Activated naive CD4-positive, alpha-beta T cell treated with Interleukin-2 at 50 U/mL for 16 hours (primary cell): ENCODE data around the gene CCDC57.
A peak's percentile ranks its signal among the peaks of the same experiment; 100 is the strongest.

Experiments
- DNase-seq: peaks from one replicate; pipeline ENCODE4 v3.0.0-alpha.2; 2020

CCDC57 gene

DNA sequence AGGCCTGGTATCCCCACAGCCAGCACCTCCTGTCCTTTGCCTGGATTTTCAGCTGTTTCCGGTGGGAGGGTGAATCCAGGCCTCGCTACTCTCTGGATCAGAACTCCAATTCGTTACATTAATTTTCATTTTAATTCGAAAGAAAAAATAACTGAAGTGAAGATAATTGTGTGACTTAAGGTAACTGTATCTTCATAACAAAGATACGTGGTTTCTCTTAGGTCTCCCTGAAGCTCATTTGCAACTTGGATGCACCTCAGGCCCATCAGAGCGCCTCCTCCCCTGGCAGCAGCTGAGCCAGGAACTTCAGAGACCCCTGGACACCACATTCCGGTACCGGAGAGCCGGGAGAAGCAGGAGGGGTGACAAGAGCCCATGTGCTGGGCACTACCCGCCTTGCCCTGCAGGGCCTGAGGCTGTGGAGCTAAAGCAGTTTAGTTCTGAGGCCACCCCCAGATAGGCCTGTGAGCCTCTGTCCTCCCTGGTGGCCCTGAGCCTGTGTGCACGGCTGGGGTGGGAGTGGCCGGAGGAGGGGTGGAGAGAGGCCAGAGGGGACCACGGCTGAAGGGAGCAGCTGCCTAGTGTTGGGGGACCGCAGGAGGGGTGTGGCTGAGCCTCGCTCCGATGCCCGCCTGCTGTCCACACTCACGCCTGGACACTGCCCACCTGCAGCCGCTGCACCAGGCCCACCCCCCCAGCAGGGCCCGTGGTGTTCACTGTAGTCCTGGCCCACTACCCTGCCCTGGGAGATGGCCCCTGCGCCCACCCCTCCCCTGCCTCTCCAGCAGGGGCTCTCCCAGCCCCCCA lies 135.7 kb downstream of the CCDC57 start:
- DNase-seq: no peak

- no peak for DNase-seq
Measured at GRCh38 chr17:82076018-82076784, 136.4 kb downstream of the CCDC57 start.

GRCh38 chr17:82073446-82073845 lies 139.2 kb downstream of the CCDC57 start:
- no peak for DNase-seq

DNA sequence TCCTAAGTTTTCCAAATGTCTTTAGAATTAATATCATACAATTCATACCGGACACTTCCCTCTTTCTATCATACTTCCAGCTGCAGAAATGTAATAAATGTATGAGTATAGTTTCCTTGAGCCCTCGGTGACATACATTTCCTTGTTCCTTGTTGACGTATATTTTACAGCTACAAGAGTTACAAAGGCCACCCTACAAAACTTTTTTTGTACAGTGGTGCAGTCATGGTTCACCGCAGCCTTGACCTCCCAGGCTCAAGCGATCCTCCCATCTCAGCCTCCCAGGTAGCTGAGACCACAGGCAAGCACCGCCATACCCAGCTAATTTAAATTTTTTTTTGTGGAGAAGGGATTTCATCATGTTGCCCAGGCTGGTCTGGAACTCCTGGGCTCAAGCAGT lies 139.8 kb downstream of the CCDC57 start:
- no peak for DNase-seq

GRCh38 chr17:82070611-82071010 lies 142.0 kb downstream of the CCDC57 start:
- no peak for DNase-seq

DNA sequence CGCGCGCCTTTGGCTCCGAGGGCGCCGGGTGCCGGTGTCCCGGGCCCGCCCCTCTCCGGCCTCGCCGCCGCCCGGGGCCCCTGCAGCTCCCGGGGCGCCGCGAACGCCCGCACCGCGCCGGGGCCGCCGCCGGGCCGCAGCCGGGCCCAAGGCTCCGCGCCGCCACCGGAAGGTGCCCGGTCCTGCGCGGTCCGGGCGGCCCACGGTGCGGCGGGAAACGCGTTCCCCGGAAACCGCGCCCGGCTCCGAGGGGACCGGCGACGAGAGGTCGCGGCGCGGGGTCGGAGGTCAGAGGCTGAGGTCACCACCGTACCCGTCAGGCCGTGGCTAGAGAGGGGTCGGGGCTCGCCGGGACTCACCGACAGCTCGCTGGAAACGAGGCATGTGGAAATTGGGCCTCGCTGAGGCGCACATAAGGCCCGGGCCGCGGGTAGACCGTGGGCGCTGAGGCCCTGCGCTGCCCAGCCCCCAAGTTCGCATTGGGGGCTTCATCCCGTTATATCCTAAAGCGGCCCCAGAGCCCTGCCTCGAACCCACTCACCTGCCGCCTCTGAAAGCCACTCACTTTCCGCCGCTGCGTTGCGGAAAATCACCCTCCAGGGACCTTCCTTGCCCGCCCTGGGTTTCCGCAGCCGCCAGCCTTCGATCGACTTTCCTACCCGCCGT lies 146.9 kb downstream of the CCDC57 start, which contains the start of gene DUS1L:
Gene DUS1L (minus strand): TSS at position 167 of the 666 bp plus-strand sequence. CDS start 745 bp downstream, outside the sequence.
- peak; percentile 72 for DNase-seq

DNA sequence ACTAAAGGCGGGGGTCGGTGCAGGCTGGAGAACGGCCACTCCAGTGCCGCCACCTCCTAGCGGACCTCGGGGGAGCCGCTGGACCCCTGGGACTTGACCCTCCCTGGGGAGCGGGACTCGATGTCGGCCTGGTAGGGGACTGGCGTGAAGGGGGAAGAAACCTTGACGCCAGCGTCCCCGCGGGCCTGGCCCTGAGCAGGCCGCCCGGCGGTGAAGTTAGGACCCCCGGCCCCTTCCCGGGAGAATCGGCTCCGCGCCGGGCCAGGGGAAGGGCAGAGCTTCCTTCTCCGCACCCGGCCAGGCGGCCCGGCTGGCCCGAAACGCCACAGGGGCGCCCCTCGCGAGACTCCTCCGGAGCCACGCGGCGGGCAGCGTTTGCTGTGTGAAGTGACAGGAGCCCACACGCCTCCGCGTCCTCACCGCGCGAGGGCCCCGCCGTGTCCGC lies 147.4 kb downstream of the CCDC57 start:
- peak; percentile 51 for DNase-seq

DNA sequence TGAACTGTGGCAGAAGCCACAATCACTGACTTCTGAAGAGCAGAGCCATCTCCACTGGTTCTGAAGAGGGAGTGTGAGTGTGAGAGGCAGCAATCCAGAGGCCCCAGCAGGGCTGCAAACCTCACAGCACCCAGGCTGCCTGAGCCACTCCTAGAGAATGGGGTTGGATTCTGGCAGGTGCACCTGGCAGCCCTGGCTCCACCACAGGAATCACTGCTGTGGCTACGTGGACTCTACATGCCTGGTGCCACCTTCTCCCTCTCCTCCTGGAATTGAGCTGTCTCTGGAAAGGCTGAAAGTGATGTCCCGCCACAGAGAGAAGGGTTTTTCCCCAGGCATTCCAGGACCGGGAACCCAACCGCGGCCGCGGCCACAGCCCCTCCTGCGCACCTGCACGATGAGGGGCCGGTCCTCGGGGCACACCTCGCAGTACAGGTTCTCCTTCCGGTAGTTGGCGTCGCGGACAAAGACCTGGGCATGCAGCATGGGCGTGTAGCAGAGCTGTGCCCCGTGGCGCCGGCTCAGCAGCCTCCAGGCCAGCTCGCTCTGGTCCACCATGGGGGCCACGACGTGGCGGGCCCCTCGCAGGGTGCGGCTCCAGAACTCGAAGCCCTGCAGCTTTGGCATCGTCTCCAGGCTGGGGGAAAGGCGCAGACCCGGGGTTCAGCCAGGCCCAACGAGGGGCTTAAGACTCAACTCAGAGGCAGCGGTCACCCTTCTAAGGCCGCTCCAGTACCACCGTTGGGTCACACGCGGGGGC lies 148.0 kb downstream of the CCDC57 start:
- DNase-seq: no peak

DNA sequence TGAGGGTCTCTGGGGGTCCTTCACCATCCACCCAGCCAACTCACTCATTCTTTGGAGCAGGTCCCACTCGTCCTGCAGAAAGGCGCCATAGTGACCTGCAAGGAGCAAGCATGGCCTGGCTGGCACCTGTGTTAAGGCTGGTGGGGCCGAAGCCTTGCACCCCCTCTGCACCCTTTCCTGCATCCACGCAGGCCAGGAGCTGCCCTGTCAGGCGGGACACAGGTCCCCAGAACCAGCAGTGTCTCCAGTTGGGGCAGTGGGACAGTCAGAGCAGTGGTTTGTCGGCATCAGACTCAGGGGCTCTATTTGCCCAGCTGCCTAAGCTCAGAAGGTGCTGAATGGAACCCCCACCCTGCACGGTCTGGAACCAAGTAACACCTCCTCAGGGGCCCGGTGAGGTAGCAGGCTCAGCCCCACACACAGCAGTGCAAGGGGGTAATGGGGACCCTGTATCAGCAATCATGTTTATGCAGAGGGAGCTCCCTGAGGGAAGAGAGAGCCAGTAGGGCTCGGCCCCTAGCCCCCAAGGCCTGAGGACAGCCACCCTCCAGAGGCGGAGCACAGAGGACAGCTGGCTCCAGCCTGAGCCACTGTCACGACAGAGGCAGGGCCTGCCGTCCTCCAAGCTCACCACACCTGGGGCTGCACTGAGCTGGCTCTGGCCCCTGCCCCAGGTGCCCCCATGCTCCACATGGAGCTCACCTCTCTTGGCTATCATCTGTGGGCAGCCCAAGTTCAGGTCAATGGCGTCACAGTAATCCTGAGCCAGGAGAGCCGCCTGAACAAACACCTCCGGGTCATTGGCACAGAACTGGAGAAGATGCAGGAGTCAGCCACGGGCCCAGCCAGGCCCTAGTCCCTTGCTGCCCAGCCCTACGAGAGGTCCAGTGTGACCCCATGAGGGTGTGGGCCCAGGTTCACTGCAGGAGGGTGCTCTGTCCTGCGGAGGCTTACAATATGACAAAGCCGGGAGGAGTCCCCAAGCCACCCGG lies 148.9 kb downstream of the CCDC57 start:
- DNase-seq: no peak

- no peak for DNase-seq
Measured at GRCh38 chr17:82062984-82063368, 149.7 kb downstream of the CCDC57 start.

DNA sequence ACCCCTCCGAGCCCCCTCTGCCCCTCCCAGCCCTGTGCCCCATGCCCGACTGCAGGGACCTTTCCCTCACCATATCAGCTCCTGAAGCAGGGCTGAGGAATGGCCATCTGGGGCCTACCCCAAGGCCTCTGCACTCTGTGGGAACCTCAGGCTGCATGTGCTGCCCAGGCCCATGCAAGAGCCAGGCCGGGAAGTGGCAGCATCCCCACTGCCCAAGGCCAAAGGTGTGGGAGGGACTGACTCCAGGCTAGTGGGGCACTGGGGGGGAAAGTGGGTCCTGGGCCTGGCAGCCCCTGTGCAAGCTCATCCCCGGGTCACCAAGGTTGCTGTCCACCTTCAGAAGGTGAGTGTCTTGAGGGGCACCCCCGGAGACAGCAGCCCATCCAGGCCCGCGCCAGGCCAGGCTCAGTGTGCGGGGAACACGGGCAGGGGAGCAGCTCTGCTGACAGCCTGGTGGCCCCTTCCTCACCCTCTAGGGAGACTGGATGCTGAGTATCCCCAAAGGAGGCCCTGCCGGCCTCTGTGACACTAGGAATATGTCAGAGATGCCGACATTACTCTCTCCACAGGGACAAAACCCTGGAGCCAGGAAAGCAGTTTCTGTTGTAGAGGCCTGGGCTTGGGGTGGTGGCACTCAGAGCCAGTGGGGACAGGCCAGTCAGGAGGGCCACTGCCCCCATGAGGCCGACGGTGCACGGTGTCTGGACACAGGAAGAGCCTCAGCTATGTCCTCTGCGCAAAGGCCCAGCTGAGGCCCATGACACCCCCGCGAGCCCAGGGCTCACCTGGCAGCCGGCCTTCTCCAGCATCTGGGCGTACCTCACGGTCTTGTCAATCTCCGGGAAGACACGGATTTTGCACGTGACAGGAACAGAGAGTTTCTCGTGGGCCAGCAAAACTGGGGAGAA lies 150.3 kb downstream of the CCDC57 start:
- no peak for DNase-seq

DNA sequence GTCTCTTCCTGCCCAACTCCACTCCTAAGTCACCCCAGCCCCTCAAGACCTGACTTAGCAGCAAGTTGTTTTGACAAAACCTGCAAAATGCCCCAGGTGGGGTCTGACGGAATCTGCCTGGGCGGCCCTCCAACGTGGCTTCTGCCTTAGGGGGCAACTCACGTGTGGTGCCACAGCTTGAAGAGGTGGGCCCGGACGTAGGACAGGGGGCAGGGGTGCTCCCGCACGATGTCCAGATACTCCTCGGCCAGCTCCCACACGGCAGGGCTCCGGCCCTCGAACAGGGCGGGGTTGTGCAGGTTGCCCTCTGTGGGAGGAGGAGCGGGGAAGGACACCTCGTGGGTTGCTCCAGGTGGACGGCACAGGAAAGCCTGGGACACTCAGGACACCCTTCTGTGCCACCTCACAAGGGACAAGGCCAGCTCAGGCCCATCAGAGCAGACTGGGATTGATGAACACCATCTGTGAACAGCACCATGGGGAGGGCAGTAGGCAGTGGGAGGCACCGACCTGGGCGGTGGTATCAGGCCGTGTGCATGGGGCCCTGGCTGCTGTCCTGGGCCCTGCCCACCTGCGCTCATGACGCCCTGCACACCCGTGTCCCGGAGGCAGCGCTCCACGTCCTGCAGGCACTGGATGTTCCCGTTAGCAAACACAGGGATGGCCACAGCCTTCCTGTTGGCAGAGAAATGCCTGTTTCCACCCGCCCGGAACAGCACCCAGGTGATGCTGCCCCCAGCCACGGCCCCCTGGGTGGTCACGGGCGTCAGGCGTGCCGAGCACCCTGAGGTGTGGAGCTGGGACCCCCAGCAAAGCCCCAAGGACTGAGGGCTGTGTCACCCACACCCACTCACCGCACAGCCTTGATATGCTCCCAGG lies 151.4 kb downstream of the CCDC57 start:
- no peak for DNase-seq

DNA sequence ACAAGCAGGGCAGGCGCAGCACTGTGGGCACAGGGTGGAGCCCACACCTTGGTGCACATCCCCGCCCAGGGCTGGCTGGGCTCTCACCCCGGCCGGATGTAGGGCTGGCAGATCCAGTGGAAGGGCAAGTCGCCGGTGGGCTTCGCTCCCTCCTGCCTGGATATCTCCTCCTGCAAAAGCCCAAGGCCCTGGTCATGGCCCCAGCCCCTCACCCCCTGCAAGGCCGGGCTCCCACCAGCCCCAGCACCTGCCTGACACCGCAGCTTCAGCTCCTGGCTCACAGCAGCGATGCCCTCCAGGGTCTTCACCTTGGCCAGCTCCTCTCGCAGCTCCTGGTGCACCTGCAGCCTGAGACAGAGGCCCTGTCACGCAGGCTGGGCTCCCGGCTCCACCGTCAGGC lies 152.0 kb downstream of the CCDC57 start:
- DNase-seq: no peak

DNA sequence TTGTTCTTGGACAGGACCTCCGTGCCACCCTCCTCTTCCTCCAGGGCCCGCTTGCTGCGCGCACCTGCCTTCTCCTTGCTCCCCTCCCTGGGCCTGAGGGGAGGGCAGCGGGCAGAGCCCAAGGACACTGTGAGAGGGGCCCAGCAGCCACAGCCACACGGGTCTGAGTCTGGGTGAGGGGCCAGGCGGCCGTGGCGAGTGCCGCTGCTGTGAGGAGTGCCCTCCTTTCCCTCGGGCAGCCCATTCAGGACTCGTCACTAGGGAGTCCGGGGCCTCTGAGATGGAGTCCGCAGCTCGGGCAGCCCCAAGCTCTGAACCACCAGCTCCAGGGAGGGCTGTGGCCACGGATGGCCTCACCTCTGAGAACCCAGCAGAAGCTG lies 152.7 kb downstream of the CCDC57 start:
- DNase-seq: no peak

GRCh38 chr17:82059272-82060000 lies 153.2 kb downstream of the CCDC57 start:
- DNase-seq: no peak

GRCh38 chr17:82058855-82059249 lies 153.8 kb downstream of the CCDC57 start:
- no peak for DNase-seq

DNA sequence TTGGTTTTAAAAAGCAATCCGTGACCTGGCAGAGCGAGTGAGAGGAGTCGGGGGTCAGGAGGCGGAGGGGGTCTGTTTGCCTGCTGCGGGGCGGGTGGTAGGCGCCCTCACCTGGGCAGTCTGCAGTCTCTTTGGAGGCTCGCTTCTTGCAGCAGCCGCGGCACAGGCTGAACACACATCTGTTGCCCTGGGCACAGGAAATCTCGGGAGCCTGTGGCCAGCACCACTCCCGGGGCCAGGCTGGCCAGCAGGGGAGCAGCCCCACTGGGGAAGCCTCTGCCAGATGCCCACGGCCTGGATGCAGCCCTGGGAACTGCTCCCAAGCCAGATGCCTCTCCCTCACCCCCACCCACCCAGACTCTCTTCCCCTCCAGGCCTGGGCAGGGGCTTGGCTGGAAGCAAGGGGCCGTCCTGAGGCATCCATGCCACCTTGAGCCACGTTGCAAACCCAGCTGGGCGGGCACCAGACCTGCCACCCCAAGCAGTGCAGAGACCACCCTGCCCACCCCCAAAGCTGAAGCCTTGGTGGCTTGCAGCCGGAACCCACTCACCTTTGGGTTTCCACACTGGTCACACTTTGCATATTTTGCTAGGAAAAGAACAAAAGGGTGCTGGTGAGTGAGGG lies 154.3 kb downstream of the CCDC57 start:
- no peak for DNase-seq
